HepG2 (cell line): Measurements from ENCODE around the gene CES2. TPM values are rescaled to one million over a fixed set of nuclear protein-coding genes. Genes with fewer than 3 reads are reported as not detected.
A peak's percentile ranks its signal among the peaks of the same experiment; 100 is the strongest.

Source experiments
- NCOA5 ChIP-seq: sonication (generic); formaldehyde crosslinking; IDR thresholded peaks from 2 replicates; pipeline ENCODE4 v1.4.0; 2020; ENCODE audit warnings: missing genetic modification reagents
- NR3C1 ChIP-seq: sonication (generic); formaldehyde crosslinking; IDR thresholded peaks from 2 replicates; pipeline ENCODE4 v1.4.0; 2020; ENCODE audit warnings: missing genetic modification reagents
- ONECUT2 ChIP-seq: sonication (generic); formaldehyde crosslinking; IDR thresholded peaks from 2 replicates; pipeline ENCODE4 v1.4.0; 2020; ENCODE audit warnings: missing genetic modification reagents
- PAF1 ChIP-seq: IDR thresholded peaks from 2 replicates; pipeline ENCODE4 v1.6.1; 2016; ENCODE audit warnings: missing genetic modification reagents, missing compliant biosample characterization
- PCBP1 ChIP-seq: fragments of 200-400 bp; formaldehyde crosslinking; IDR thresholded peaks from 2 replicates; pipeline ENCODE4 v1.6.1; 2017; ENCODE audit warnings: mild to moderate bottlenecking, low read depth, low read length, borderline replicate concordance
- POGZ ChIP-seq: sonication (generic); formaldehyde crosslinking; IDR thresholded peaks from 2 replicates; pipeline ENCODE4 v1.4.0; 2020; ENCODE audit warnings: mild to moderate bottlenecking, missing genetic modification reagents
- RXRA ChIP-seq: sonication (generic); formaldehyde crosslinking; IDR thresholded peaks from 2 replicates; pipeline ENCODE4 v1.5.1; 2020; ENCODE audit warnings: missing genetic modification reagents
- TCF7L2 ChIP-seq: IDR thresholded peaks from 2 replicates; pipeline ENCODE4 v1.6.1; 2011; ENCODE audit warnings: mild to moderate bottlenecking, low read depth, low read length, moderate library complexity
- ZNF225 ChIP-seq: sonication (generic); formaldehyde crosslinking; IDR thresholded peaks from 2 replicates; pipeline ENCODE4 v1.4.0; 2020; ENCODE audit warnings: mild to moderate bottlenecking, missing genetic modification reagents
- ZNF317 ChIP-seq: sonication (generic); formaldehyde crosslinking; IDR thresholded peaks from 2 replicates; pipeline ENCODE4 v1.5.0; 2020; ENCODE audit warnings: mild to moderate bottlenecking, missing genetic modification reagents
- ZNF510 ChIP-seq: sonication (generic); formaldehyde crosslinking; IDR thresholded peaks from 2 replicates; pipeline ENCODE4 v1.4.0; 2020; ENCODE audit warnings: low read depth, mild to moderate bottlenecking, missing genetic modification reagents
- ZNF720 ChIP-seq: sonication (generic); formaldehyde crosslinking; IDR thresholded peaks from 2 replicates; pipeline ENCODE4 v1.4.0; 2020; ENCODE audit warnings: missing genetic modification reagents
- ZNF737 ChIP-seq: sonication (generic); formaldehyde crosslinking; IDR thresholded peaks from 2 replicates; pipeline ENCODE4 v1.5.0; 2020; ENCODE audit warnings: missing genetic modification reagents, mild to moderate bottlenecking, borderline replicate concordance
- ZNF773 ChIP-seq: sonication (generic); formaldehyde crosslinking; IDR thresholded peaks from 2 replicates; pipeline ENCODE4 v1.4.0; 2020; ENCODE audit warnings: missing genetic modification reagents, borderline replicate concordance
- ZNF782 ChIP-seq: sonication (generic); formaldehyde crosslinking; IDR thresholded peaks from 2 replicates; pipeline ENCODE4 v1.4.0; 2020; ENCODE audit warnings: missing genetic modification reagents, mild to moderate bottlenecking, borderline replicate concordance
- polyA plus RNA-seq, 8 experiments: library from polyadenylated mRNA; depleted of rRNA in 3 of 8; stranded (reverse) in 7 of 8; unstranded in 1 of 8; fragments of >200 nt; fragmentation: Illumina TruSeq in 4 of 8; extraction: Trizol in 4 of 8; gene quantifications; 2 replicates each; pipeline versions ENCODE4 v1.2.1 to v1.2.3, GENCODE V29; 2011 to 2016; ENCODE audit warnings: low read depth in 4 of 8, missing spikeins in 1 of 8, mixed read lengths in 1 of 8; ENCODE audit not compliant: insufficient read depth in 1 of 8
- total RNA-seq, 5 experiments: library from RNA; depleted of rRNA; stranded (reverse); fragments of >200 nt; fragmentation: Illumina TruSeq; extraction: Trizol; gene quantifications; 2 replicates each; pipeline ENCODE4 v1.2.3, GENCODE V29; 2016; ENCODE audit warnings: low read depth in 1 of 5
- TF ChIP-seq, protein P1 (sequence below): sonication (generic); formaldehyde crosslinking; IDR thresholded peaks from 2 replicates; pipeline ENCODE4; 2020; ENCODE audit warnings: missing genetic modification reagents, mild to moderate bottlenecking, borderline replicate concordance
- TF ChIP-seq, protein P2 (sequence below): sonication (generic); formaldehyde crosslinking; IDR thresholded peaks from 2 replicates; pipeline ENCODE4 v1.8.0; 2022; ENCODE audit warnings: missing genetic modification reagents, low read depth, mild to moderate bottlenecking, borderline replicate concordance
- TF ChIP-seq, protein P3 (sequence below): sonication (generic); formaldehyde crosslinking; IDR thresholded peaks from 2 replicates; pipeline ENCODE4 v1.5.0; 2020; ENCODE audit warnings: missing genetic modification reagents, mild to moderate bottlenecking, borderline replicate concordance
- TF ChIP-seq, protein P4 (sequence below): sonication (generic); formaldehyde crosslinking; IDR thresholded peaks from 2 replicates; pipeline ENCODE4 v1.8.1; 2023; ENCODE audit warnings: mild to moderate bottlenecking, missing genetic modification reagents
- TF ChIP-seq, protein P5 (sequence below): fragments of 450-650 bp; IDR thresholded peaks from 2 replicates; pipeline ENCODE4 v1.6.1; 2016

CES2 gene
- total and polyA plus RNA-seq, 2 of the 13 experiments (the other 11 are each of a cell fraction or from before 2014, with no cell fraction given): 50.6 to 63.8 TPM

DNA sequence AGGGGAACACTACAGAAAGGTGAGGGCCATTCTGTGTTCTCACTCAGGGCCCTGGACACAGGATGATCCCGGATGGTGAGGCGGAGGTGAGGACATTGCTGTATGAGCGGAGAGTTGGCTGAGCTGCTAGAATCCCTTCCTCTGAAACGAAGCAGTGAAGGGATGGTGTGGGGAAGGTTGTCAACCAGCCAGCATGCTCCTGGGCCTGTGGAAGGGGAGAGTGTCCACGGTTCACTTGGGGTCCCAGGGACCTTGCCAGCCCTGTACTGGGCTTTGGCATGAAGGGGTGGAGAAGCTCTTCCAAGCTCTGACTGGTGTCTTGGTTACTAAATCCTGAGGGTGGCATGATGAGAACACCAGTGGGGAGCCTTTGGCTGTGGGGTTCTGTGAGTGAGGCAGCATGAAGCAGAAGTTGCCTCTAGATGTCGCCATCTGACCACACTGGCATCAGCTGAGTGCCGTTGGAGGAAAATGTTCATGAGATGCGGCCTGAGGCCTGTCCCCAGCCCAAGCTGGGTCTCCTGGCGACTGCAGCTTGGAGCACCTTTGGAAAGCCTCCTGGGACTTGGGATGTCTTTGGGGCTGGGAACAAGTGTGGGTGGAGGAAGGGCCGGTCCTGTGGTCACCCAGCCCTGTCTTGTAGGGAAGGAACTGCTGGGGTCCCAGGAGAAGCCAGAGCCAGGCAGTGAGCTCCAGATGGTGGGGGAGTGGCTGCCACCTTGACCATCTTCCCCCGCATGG, 40.2 kb upstream of the CES2 start (continued):
- TF ChIP-seq, protein P1, sequence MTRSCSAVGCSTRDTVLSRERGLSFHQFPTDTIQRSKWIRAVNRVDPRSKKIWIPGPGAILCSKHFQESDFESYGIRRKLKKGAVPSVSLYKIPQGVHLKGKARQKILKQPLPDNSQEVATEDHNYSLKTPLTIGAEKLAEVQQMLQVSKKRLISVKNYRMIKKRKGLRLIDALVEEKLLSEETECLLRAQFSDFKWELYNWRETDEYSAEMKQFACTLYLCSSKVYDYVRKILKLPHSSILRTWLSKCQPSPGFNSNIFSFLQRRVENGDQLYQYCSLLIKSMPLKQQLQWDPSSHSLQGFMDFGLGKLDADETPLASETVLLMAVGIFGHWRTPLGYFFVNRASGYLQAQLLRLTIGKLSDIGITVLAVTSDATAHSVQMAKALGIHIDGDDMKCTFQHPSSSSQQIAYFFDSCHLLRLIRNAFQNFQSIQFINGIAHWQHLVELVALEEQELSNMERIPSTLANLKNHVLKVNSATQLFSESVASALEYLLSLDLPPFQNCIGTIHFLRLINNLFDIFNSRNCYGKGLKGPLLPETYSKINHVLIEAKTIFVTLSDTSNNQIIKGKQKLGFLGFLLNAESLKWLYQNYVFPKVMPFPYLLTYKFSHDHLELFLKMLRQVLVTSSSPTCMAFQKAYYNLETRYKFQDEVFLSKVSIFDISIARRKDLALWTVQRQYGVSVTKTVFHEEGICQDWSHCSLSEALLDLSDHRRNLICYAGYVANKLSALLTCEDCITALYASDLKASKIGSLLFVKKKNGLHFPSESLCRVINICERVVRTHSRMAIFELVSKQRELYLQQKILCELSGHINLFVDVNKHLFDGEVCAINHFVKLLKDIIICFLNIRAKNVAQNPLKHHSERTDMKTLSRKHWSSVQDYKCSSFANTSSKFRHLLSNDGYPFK (CRISPR knock-in tag): no peak
- TF ChIP-seq PCBP1 (0 out of 2 replicates have a peak, but pooled peaks have one; percentile 60), RXRA (CRISPR knock-in tag) (no peak), ONECUT2 (no peak), ZNF782 (CRISPR knock-in tag) (no peak), TCF7L2 (no peak), PAF1 (no peak), ZNF317 (CRISPR knock-in tag) (no peak), ZNF737 (no peak), POGZ (CRISPR knock-in tag) (no peak), NR3C1 (no peak), NCOA5 (CRISPR knock-in tag) (no peak), ZNF510 (CRISPR knock-in tag) (no peak), ZNF225 (CRISPR knock-in tag) (no peak), ZNF773 (CRISPR knock-in tag) (no peak), ZNF720 (no peak)
- TF ChIP-seq, protein P2, sequence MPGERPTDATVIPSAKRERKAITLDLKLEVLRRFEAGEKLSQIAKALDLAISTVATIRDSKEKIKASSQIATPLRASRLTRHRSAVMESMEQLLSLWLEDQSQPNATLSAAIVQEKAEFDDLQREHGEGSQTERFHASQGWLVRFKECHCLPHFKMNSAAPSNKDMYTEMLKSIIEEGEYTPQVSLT: no peak
- TF ChIP-seq, protein P3, sequence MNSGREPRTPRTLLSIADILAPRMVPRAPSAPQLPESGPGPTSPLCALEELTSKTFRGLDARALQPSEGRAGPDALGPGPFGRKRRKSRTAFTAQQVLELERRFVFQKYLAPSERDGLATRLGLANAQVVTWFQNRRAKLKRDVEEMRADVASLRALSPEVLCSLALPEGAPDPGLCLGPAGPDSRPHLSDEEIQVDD (CRISPR knock-in tag): no peak
- TF ChIP-seq, protein P4, sequence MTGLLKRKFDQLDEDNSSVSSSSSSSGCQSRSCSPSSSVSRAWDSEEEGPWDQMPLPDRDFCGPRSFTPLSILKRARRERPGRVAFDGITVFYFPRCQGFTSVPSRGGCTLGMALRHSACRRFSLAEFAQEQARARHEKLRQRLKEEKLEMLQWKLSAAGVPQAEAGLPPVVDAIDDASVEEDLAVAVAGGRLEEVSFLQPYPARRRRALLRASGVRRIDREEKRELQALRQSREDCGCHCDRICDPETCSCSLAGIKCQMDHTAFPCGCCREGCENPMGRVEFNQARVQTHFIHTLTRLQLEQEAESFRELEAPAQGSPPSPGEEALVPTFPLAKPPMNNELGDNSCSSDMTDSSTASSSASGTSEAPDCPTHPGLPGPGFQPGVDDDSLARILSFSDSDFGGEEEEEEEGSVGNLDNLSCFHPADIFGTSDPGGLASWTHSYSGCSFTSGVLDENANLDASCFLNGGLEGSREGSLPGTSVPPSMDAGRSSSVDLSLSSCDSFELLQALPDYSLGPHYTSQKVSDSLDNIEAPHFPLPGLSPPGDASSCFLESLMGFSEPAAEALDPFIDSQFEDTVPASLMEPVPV (CRISPR knock-in tag): no peak
- TF ChIP-seq, protein P5, sequence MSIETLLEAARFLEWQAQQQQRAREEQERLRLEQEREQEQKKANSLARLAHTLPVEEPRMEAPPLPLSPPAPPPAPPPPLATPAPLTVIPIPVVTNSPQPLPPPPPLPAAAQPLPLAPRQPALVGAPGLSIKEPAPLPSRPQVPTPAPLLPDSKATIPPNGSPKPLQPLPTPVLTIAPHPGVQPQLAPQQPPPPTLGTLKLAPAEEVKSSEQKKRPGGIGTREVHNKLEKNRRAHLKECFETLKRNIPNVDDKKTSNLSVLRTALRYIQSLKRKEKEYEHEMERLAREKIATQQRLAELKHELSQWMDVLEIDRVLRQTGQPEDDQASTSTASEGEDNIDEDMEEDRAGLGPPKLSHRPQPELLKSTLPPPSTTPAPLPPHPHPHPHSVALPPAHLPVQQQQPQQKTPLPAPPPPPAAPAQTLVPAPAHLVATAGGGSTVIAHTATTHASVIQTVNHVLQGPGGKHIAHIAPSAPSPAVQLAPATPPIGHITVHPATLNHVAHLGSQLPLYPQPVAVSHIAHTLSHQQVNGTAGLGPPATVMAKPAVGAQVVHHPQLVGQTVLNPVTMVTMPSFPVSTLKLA: no peak
